ENCODE results near the gene MBL2. TPM values are rescaled to one million over a fixed set of nuclear protein-coding genes. Genes with fewer than 3 reads are reported as not detected.

Gene MBL2
- total RNA-seq, 1 donor from 2014 or later, result not detected

DNA sequence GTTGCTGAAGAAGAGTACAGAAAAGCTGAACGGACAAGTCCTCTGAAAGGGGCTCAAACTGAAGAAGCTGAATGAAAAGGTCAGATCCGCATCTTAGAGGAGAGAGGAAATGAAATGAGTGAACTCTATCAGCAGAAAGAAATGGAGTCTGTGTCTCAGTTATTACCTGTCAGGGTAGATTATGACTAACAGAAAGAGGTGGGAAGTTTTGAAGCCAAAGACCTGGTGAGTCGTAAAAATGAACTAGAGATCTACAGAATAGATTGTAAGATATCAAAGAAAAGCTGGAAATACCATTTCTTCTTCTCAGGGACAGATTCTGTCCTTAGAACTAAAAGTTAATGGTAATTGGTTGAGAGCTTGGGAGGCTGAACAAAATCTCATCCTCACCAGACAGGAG is 11.1 kb upstream of the MBL2 start:
- no peak for DNase-seq
- TF ChIP-seq, protein P1, sequence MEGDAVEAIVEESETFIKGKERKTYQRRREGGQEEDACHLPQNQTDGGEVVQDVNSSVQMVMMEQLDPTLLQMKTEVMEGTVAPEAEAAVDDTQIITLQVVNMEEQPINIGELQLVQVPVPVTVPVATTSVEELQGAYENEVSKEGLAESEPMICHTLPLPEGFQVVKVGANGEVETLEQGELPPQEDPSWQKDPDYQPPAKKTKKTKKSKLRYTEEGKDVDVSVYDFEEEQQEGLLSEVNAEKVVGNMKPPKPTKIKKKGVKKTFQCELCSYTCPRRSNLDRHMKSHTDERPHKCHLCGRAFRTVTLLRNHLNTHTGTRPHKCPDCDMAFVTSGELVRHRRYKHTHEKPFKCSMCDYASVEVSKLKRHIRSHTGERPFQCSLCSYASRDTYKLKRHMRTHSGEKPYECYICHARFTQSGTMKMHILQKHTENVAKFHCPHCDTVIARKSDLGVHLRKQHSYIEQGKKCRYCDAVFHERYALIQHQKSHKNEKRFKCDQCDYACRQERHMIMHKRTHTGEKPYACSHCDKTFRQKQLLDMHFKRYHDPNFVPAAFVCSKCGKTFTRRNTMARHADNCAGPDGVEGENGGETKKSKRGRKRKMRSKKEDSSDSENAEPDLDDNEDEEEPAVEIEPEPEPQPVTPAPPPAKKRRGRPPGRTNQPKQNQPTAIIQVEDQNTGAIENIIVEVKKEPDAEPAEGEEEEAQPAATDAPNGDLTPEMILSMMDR (IDR thresholded peaks at IDR 0.05; ENCODE audit: borderline replicate concordance), result no peak
- Histone ChIP-seq H3K9me3 (replicated peaks) (no peaks in the 10 kb centered on the region), H3K36me3 (no peaks in the 10 kb centered on the region), H3K4me3 (no peak overlapping the region), H3K27me3 (ENCODE audit: low read depth) (peaks cover 12% of the 10 kb centered on the region), H3K27ac (replicated peaks) (no peak overlapping the region), H3K4me1 (no peaks in the 10 kb centered on the region)
- intact Hi-C loops (cut with micrococcal nuclease), result no loop called here

DNA sequence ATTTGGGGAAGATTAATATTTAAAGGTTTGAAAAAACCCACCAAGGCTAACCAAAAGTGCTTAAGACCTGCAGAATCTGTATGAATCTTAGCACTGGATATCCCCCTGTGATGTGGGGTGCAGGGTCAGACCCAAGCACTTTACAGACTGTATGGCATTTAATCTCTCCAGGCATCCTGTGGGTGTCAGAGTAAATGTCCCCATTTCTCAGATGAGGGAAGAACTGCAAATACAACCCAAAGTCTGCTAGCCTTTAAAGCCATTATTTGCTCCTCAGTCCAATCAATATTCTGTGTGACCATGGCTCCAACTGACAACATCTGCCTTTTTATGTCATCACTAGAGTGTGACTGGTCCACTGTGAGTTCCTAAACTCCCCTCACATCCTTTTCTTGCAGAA is 10.0 kb upstream of the MBL2 start:
- H3K4me1 ChIP-seq, result no peaks in the 10 kb centered on the region
- no peaks in the 10 kb centered on the region for H3K36me3 ChIP-seq
- H3K4me3 ChIP-seq, result no peak overlapping the region
- H3K27me3 ChIP-seq (ENCODE audit: low read depth), result peaks cover 19% of the 10 kb centered on the region
- no peaks in the 10 kb centered on the region for H3K9me3 ChIP-seq (replicated peaks)
- DNase-seq, result no peak
- TF ChIP-seq, protein P1 (IDR thresholded peaks at IDR 0.05; ENCODE audit: borderline replicate concordance), result no peak
- intact Hi-C loops (cut with micrococcal nuclease), result no loop called here
- no peak overlapping the region for H3K27ac ChIP-seq (replicated peaks)

DNA sequence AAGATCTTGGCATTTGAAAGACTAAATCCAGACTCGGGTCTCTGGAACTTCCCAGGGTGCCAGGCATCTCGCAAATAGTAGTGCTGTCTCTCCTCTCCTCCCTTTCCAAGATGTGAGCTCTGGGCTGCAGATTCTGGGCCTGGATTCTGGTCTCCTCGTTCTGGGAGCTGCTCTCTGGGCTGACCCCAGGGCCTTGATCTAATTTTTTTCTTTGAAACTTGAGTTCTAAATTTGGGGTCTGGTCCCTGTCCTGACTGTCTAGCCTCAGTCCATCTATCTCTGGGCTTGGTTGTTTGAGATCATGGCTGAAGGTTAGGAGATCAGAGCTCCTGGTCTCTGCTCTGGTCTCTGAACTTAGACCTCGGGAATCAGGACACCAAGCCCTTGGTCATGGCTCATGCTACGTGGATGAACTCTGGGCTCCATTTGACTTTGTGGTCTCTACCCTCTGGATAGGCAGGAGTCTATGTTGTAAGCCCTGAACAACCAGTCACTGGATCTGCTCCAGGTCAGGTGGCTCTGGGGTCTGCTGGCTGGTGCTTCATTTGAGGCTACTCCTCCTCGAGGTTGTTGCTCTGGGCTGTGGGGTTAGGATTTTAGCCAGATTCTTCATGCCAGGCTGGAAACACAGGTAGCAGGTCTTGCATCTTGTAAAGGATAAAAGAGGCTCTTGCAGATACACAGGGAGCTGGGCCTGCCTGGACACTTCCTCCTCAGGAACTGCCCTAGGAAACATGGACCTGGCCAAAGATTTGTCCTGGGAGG is 8.0 kb upstream of the MBL2 start:
- H3K9me3 ChIP-seq (replicated peaks), result no peaks in the 10 kb centered on the region
- peaks cover 19% of the 10 kb centered on the region for H3K27me3 ChIP-seq (ENCODE audit: low read depth)
- H3K36me3 ChIP-seq, result no peaks in the 10 kb centered on the region
- TF ChIP-seq, protein P1 (IDR thresholded peaks at IDR 0.05; ENCODE audit: borderline replicate concordance), result no peak
- H3K4me1 ChIP-seq, result no peaks in the 10 kb centered on the region
- intact Hi-C loops (cut with micrococcal nuclease), result no loop called here
- DNase-seq, result no peak
- no peak overlapping the region for H3K4me3 ChIP-seq
- H3K27ac ChIP-seq (replicated peaks), result no peak overlapping the region

DNA sequence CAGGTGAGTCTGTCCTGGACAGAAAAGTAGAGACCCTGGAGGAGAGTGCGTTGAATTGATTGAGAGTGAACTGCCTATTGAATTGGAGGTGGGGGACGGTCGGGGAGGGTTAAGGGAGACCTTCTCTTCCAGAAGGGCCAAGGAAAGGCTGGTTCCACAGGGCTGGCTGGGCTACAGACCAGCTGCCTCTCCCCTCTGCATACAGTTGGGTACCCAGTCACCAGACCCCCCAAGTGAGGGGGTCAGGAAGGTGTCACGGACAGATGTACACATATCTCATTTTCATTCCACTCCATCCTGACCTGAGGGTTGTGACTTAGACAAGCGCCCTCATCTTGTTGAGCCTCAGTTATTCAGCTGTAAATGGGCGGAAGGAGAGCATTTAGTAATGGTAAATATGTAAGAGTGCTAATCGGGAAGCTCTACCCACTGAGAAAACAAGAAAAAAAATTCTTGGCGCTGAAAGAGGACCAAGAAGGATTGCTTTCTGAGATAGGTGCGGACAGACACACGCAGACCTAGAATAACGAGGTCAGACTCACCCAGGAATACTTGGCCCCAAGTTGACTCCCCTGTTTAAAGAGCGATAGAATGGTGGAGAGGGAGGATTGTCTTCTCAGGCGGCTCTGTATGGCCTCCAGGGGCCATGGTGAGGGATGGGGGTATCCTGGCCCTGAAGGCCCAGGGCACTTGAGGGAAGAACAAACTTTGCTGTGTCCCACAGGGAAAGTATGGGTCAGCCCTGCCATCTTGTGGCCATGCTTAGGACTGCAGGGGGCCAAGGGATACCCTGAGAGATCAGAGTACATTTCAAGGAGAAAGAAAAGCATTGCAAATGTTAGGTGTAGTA is 7.2 kb upstream of the MBL2 start:
- TF ChIP-seq, protein P1 (IDR thresholded peaks at IDR 0.05; ENCODE audit: borderline replicate concordance), result peak; percentile 87
- DNase-seq, result peak; percentile 46
- no peak overlapping the region for H3K27ac ChIP-seq (replicated peaks)
- no peaks in the 10 kb centered on the region for H3K36me3 ChIP-seq
- H3K4me3 ChIP-seq, result no peak overlapping the region
- H3K27me3 ChIP-seq (ENCODE audit: low read depth), result peaks cover 19% of the 10 kb centered on the region
- no peaks in the 10 kb centered on the region for H3K4me1 ChIP-seq
- no peaks in the 10 kb centered on the region for H3K9me3 ChIP-seq (replicated peaks)
- intact Hi-C loops (cut with micrococcal nuclease), result no loop called here

DNA sequence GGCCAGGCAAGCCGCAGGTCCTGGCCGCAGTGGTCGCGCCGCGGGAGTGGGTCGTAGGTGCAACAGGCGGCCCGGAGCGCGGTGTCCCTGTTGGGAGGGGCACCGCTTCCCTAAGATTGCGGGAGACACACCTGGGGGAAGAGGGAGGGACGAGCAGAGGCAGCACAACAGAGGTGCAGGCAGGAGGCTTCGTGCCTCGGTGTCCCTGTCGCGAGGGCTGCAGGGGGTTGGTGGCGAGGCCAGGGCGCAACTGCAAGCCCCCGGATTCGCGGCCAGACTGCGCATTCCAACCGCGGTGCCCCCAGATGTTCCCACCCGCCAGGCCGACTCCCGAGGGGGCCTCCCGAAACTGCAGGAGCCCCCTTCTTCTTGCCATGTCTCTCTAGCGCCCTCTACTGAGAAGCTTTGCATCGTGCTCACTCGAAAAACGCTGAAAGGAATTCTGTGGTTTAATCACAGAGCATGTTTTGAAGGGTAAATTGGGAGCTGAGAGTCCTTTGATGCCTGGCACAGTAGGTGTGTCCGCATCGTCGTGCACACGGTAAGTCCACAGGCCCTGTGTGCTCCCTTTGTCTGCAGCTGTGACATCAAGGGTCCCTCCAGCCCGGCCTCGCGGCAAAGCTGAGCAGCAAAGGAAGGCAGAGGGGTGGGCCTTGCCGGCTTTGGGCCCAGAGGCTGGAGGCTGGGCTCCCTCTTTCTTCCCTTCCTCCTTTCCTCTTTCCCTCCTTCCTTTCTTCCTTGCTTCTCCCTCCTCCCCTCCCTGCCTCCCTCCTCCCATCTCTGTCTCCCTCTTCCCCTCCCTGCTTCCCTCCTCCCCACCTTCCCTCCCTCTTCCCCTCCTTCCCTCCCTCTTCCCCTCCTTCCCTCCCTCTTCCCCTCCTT is 6.2 kb upstream of the MBL2 start:
- intact Hi-C loops (cut with micrococcal nuclease), result no loop called here
- H3K4me1 ChIP-seq, result no peaks in the 10 kb centered on the region
- no peak for DNase-seq

More for the DNA sequence above, 6.2 kb upstream of the MBL2 start:
- Histone ChIP-seq H3K4me3 (peak overlapping the region; percentile 33), H3K27me3 (ENCODE audit: low read depth) (peaks cover 19% of the 10 kb centered on the region), H3K27ac (replicated peaks) (no peak overlapping the region), H3K36me3 (no peaks in the 10 kb centered on the region), H3K9me3 (replicated peaks) (no peaks in the 10 kb centered on the region)
- TF ChIP-seq, protein P1 (IDR thresholded peaks at IDR 0.05; ENCODE audit: borderline replicate concordance), result peak; percentile 54

Measured in left ventricle myocardium inferior (tissue), 1 donor.